Measurements from ENCODE around the gene CDIP1.

DNA sequence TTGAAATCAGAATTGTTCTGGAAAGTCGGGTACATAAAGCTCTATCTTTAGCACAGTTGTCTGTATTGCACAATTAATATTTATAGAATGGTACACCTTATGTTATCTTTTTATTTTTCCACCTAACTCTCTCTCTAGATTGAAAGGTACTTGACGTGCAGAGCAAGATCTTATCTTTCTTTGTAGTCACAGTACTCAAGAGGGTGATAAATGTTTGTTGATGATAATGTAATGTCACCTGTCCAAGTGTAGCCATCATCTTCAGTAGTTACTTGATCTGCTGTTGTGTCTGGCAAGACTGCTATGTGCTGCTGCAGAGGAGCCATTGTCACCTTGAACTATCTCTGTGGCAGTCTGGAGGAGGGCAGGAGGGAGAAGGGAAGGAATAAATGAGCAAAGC, 57.0 kb downstream of the CDIP1 start:
- TF ChIP-seq, protein P1, sequence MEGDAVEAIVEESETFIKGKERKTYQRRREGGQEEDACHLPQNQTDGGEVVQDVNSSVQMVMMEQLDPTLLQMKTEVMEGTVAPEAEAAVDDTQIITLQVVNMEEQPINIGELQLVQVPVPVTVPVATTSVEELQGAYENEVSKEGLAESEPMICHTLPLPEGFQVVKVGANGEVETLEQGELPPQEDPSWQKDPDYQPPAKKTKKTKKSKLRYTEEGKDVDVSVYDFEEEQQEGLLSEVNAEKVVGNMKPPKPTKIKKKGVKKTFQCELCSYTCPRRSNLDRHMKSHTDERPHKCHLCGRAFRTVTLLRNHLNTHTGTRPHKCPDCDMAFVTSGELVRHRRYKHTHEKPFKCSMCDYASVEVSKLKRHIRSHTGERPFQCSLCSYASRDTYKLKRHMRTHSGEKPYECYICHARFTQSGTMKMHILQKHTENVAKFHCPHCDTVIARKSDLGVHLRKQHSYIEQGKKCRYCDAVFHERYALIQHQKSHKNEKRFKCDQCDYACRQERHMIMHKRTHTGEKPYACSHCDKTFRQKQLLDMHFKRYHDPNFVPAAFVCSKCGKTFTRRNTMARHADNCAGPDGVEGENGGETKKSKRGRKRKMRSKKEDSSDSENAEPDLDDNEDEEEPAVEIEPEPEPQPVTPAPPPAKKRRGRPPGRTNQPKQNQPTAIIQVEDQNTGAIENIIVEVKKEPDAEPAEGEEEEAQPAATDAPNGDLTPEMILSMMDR (IDR thresholded peaks at IDR 0.05): no peak
- TF ChIP-seq POLR2A (IDR thresholded peaks at IDR 0.05): no peak
